Activated gamma-delta T cell treated with Interleukin-2 at 50 U/mL for 16 hours (primary cell): ENCODE results near the gene SELENOK.
"Not testable (repeated sequence)": the region's sequence is repeated elsewhere in the genome, so short reads cannot be mapped to it uniquely, and the experiment has no call there.

Source experiments
- DNase-seq: peaks from one replicate; pipeline ENCODE4 v3.0.0-alpha.2; 2020

SELENOK gene

DNA sequence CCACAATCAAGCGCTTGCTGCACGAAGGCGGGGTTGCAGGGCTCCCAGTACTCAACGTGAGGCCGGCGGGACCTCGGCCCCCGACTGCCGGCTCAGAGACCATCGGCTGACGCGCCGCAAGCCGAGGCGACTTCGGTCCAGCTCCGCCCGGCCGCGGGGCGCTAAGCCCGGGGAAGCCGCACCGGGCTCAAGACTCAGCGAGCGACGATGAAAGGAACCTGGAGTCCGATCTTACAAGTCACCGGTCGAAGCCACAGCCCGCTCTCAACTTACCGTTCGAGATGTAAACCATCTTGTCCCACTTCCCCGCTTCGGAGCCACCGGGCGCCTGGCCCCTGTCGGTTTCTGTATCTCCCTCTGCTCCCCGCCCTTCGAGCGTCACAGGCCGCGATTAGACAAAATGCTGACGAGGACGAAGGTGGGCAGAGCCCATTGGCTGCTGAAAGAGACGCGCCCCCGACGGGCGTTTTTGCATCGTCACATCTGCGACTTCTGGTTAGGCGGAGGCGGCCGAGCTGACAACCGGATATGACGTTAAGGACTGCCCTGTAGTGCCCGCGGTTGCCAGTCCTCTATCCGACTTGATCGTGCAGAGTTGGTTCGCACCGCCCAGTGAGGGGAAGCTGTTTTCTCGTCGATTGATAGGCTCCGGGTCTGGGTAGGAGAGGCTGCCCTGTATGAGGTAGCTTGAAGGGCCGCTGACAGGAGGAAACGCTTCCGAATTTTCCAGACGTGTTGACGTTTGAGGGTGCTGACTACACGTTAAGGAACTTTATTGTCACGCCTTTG lies at the start of gene SELENOK:
TSS of gene SELENOK (minus strand) at position 363 of the 789 bp plus-strand sequence.
- peak; percentile 95 for DNase-seq

DNA sequence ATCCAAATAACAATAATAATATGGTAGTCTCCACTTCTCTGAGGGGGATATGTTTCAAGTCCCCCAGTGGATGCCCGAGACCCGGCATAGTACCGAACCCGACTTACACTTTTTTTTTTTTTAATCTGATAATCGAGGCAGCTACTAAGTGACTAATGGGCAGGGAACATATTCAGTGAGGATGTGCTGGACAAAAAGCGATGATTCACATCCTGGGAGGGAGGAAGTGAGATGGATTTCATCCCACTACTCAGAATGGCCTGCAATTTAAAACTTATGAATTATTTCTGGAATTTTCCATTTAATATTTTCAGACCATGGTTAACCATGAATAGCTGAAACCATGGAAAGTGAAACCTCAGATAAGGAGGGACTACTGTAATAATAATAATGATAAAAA lies 49.5 kb upstream of the SELENOK start:
- DNase-seq = no peak

DNA sequence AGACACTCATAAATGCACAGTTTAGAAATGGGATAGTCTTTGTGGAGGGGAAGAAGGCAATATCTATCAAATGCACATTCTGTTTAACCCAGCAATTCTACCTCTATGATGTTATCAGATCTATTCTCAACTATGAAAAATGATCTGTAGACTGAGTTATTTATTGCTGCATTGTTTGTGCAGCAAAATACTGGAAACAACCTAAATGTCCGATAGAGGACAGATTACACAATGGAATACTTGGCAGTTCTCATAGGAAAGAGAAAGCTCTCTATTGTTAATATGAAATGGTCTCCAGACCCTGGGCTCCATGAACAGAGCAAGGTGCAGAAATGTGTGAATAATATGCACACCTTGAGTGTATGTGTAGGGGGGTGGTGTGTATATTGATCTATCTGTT lies 49.0 kb upstream of the SELENOK start:
- DNase-seq = no peak

DNA sequence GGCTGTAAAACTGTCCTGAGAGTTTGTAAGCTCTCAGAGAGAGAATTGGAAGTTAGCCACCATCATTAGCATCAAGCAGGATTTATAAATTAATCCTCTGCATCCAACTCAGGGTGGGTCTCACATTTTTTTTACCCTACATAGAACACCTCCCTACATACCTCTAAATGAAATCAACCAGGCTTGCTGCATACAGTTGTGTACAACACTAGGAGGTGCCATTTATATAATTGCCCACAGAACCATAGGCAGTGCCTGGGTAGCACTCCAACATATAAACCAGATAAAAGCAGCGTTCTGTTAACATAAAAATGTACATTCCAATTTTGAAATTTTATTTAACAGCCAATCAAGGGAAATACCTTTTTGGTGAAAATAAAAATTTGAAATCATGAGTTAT lies 48.2 kb upstream of the SELENOK start:
- DNase-seq = no peak

DNA sequence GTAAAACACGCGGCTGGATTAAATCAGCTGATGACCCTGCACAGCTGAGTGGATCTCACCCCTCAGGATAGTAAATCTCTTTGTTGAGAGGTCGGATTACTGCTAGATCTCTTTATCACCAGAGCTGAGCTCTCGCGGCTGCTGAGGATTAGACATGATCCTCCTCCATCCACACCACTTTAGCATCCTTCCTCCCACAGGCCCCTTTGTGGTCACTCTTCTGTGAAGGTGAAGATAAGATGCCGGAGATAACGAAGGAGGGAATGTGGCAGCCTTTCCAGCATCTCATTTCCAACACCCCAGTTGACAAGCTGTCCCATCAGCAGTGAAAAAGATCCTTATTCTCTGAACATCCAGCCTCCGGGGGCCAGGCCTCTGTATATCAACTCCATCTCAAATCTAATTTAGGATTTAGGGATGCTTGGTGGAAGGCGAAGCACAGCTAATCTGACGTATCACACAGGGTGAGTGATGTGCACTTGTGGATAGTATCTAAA lies 47.5 kb upstream of the SELENOK start:
- DNase-seq = no peak

DNA sequence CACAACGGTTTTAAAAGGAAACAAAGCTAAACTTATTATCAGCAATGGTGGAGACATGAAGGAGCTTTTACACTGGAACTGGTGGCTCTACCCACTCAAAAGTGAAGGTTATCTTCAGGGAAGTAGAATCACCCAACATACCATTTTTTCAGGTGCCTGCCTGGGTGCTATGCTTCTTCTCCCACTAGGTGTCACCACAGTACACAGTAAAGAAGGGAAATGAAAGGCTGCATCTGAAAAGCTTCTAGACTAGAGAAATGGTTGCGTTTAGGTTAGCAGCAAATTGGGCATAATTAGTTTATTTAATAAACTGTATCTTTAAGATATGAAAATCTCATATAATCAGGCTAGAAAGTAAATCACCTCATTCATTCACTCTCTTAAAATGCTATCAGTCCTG lies 47.0 kb upstream of the SELENOK start:
- DNase-seq = no peak

DNA sequence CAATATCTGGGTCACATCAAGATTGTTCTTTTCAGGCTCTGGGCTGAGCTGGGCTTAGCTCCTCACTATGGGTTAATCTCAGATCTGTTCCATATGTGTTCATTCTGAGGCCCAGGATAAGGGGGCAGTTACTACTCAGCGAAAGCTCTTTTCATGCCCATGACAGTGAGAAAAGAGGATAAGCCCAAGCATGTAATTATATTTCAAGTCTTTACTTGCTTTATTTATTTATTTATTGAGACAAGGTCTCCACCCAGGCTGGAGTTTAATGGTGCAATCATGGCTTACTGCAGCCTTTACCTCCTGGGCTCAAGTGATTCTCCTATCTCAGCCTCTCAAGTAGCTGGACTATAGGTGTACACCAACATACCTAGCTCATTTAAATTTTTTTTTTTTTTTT lies 44.7 kb upstream of the SELENOK start:
- DNase-seq = no peak

DNA sequence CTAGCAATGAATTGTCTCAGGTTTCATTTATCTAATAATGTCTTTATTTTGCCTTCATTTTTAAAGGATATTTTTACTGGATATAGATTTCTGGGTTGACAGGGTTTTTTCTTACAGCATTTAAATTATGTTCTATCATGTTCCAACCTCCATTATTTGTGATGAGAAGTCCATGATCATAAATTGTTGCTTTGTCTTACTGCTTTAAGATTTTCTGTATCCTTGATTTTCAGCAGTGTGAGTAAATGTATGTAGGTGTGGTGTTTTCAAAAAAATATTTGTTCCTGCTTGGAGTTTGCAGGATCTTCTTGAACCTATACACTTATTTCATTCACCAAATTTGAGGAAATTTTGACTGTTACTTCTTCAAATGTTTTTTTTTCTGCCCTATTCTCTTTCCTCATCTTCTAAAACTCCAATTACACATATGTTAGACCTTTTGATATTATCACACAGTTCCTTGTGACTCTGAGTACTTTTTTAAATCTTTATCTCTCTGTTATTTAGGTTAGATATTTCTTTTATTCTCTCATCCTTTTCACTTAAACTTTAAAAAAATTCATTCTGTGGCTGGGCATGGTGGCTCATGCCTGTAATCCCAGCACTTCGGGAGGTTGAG lies 43.7 kb upstream of the SELENOK start:
- no peak for DNase-seq

DNA sequence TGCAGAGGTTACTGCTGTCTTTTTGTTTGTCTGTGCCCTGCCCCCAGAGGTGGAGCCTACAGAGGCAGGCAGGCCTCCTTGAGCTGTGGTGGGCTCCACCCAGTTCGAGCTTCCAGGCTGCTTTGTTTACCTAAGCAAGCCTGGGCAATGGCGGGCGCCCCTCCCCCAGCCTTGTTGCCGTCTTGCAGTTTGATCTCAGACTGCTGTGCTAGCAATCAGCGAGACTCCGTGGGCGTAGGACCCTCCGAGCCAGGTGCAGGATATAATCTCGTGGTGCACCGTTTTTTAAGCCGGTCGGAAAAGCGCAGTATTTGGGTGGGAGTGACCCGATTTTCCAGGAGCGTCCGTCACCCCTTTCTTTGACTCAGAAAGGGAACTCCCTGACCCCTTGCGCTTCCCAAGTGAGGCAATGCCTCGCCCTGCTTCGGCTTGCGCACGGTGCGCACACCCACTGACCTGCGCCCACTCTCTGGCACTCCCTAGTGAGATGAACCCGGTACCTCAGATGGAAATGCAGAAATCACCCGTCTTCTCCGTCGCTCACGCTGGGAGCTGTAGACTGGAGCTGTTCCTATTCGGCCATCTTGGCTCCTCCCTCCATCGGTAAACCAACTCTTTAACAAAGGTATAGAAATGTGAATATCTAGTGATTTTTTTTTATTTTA lies 35.7 kb upstream of the SELENOK start:
- DNase-seq = not testable (repeated sequence)

DNA sequence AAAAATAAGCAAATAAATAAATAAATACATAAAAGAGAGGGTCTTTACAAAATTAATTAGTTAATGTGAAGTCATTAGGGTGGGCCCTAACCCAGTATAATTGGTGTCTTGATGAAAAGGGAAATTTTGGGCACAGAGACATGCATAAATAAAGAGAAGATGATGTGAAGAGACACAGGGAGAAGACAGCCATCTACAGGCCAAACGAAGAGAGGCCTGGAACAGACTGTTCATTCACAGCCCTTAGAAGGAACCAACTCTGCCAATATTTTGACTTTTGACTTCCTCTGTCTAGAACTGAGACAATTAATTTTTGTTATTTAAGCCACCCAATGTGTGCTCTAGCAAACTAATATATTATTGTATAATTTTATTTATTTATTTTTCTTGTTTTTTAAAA lies 29.6 kb upstream of the SELENOK start:
- DNase-seq = no peak

DNA sequence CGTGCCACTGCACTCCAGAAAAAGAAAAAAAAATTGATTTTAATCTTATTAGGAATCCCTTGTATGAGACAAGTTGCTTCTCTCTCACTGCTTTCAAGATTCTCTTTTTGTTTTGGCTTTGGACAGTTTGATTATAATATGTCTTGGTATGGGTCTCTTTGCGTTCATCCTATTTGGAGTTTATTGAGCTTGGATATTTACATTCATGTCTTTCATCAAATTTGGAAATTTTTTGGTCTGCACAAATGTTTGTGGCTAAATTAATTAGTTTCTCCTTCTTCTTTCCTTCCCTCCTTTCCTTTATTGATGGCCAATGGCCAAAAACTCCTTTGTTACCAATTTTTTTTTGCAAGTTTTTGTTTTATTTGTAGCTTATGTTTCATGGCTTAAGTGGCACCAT lies 28.1 kb upstream of the SELENOK start:
- DNase-seq = no peak

DNA sequence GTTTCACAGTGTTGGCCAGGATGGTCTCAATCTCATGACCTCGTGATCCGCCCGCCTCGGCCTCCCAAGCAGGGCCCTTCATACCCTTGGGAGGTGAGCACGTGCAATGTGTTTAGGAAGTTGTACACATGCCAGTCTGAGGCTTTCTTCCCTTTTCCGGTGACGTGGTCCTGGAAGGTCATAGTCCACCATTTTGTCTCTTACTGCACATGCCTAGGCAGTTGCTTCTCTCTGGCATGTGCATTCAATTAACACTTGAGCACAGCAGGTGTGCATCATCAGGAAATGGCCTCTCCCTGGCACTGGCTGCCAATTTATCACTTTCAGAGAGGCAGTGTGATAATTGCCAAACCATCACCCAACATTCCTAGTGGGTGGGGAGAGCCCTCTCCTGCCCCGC lies 21.7 kb upstream of the SELENOK start:
- DNase-seq = no peak

DNA sequence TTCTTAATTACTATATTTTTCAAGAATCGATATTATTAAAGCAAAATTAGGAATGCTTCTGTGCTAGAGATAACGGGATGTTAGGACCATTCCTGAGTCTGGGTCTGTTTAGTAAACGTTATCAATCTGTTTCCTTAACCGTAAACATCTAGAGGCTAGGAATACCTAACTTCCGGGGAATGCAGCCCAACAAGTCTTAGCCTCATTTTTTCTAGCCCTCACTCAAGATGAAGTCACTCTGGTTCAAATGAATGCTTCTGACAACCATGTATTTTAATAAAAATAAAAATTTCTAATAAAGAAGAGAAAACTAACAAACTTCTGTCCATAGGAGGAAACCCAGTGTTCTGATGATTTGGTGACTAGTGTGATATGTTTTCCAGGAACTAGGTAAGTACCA lies 11.1 kb upstream of the SELENOK start:
- no peak for DNase-seq

DNA sequence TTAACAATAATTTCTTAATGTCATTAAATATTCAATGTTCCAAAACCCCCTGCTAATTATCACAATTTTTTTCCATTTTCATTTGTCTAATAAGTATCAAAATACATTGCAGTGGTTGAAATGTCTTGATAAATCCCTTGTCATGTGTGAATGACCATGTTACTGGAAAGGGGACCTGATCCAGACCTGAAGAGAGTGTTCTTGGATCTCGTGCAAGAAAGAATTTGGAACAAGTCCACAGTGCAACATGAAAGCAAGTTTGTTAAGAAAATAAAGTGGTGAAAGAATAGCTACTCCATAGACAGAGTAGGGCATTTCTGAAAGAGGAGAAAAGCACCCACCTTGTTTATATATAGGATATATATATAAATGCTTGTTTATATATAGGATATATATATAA lies 10.4 kb upstream of the SELENOK start:
- no peak for DNase-seq

DNA sequence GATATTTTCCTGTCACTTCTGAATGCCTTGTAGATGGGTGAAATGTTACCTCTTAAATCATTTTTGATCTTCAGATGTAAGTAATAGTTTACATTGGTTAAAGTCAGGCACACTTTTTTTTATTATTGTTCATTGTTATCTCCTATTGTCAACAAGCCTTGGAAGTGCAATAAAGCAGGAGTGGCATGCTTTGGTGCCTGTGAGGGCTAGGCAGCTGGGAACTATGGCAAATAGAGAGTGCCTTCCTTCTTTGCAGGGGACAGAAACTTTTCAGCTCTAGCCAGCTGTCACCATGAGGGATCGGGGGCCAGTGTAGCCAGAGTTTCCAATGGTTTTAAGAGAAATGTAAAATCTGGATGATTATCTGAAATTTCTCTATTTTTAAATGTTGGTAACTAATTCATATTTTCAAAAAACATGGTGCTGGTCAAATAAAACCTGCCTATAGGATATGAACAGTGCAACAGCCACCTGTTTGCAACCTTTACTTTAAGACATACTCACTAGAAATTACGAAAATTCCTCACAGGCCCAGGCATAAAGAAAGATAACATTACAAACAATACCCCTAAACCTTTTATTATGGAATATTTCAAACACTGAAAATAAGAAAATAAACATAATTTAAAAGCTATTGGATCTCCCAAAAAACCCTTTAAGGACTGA lies 9.1 kb upstream of the SELENOK start:
- no peak for DNase-seq

DNA sequence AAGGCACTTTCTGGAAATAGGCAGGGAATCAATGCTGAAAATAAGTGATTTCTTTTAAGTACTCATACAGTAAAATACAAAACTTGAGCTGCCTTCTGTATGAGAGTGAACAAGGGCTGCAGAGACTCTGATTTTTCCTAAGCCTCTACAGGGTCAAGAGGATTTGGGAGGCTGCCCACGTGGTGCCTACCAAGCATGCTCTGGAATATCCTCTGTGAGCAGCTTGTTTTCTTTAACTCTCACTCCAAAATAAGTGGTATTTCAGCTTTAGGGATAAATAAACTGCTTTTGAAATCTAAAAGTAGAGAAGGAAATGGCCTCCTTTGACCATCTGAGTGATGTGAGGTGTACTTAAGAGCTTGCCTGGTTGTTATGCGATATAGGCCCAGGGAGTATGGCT lies 8.1 kb upstream of the SELENOK start:
- DNase-seq = no peak

DNA sequence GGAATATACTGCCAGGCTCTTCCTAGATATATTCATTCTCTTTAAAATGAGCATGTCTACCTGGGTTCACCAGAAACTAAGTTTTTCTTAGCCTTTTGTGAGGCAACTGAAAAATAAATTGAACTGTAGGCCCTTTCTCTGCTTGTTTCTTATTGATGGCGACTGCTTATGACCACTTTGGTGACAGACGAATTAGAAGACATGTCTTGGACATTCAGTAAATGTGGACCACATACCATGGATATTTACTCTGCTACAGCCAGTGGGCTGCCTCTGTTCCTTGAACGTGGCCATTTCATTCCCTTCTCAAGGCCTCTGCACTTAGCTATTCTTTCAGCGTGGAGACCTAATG lies 603 bp upstream of the SELENOK start:
- no peak for DNase-seq

DNA sequence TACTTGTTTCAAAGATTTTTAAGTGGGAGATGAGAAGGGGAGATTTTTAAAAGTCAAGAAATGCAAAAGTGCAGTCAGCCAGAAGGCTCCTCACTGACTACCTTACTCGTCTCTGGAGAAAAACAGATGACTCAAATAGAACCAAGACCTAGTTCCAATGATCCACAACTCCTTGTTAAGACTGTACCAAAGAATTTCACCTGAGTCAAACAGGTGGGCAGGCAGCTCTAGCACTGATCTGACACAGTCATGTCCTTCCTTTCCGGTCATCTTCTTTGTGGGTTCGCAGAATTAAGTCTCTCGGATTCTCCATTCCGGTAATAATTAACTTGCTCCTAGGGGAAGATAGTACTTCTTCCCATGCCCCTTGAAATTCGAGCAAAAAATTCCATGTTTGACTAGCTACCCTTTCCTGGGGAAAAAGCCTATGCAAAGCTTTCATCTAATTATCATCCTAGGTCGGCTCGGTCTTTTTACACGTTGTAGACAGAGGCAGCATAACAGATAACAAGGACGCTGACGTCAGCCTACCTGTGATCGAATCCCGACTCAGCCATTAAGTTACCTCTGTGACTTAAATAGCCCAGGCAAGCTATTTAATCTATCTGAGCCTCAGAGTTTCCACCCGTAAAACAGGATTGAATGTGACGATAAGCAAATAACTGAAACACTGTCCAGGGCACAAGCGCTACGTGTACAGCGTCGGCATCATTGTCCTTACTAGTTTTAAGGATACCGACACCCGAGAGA lies 758 bp downstream of the SELENOK start:
- peak; percentile 19 for DNase-seq

DNA sequence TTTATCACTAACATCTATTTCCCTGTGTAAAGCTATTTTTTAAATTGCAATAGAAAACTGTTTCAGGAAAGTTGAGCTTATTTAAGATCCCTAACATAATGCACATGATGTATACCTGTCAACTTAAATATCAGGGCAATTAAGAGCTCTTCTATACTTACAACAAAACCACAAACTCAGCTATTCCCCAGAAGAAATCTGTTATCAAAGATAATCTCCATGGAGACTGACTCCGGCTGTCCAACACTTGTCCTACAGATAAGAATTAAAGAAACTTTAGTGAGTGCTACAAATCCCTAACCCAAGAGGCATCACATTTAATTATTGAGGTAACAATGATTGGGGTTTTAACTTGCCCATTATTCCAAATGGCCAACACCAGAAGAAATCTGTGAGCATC lies 3.4 kb downstream of the SELENOK start:
- DNase-seq = no peak

DNA sequence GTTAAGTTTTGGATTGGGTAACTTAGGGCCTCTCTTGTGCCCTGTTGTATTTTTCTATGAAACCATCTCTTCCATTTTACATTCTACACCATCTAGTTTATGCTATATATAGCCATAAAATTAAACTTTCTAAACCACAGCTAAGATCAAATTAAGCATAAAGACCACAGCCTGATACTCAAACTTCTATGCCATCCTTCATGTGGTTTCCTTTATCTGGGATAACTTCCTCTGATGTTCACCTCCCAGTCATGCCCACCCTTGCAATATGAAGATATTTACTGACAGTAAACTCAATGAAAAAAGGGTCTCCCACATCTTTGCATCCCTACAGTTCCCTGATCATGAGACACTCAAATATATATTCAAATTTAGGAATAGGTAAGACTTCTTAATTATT lies 4.2 kb downstream of the SELENOK start:
- no peak for DNase-seq

DNA sequence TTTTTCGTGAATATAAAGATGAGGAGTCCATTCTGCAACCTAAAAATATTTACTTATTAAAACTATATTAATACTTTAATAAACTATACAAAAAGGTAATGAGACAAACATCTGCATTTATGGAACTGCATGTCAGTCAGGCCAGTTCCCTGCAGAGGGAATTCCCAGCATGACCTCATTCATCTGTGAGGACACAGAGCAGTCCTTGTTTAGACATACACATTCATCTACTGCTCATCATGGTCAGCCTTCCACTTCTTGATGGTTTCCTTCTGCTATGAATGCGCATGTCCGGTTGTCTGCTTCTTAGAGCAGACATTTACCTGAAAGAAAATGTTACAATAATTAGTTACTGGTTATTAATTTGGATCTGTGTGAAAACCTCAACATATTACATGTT lies 6.4 kb downstream of the SELENOK start:
- no peak for DNase-seq

DNA sequence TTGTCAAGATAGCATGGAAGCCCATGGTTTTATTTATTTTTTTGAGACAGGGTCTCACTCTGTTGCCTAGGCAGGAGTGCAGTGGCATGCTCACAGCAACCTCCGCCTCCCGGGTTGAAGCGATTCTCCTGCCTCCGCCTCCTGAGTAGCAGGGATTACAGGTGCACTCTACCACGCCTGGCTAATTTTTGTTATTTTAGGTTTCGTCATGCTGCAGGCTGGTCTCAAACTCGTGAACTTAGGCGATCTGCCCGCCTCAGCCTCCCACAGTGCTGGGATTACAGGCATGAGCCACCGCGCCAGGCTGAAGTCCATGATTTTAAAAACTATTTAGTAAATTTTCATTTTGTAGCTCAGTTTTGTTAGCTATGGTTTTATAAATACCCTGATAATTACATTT lies 7.0 kb downstream of the SELENOK start:
- DNase-seq = no peak

DNA sequence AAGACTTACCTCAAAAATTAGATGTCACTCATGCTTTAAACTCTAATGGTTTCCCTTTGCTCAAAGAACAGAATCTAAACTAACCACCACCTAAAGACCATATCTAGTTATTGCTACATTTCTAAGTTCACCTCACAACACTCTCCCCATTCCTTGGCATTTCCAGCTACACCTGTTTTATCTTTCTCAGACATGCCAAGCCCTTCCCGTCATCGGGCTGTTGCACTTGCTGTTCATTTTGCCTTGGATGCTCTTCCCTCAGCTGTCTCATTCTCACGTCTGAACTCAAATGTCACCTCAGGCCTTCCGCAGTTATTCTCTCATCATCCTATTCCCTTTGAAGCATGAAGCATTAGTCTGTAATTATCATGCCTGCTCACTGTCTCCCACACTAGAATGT lies 8.7 kb downstream of the SELENOK start:
- no peak for DNase-seq
